GM19455 (cell line): ENCODE results near the gene UBB.
A peak's percentile ranks its signal among the peaks of the same experiment; 100 is the strongest.
"Not testable (repeated sequence)": the region's sequence is repeated elsewhere in the genome, so short reads cannot be mapped to it uniquely, and the experiment has no call there.

Experiments
- ATAC-seq: cut with Tn5 transposase; IDR thresholded peaks from one replicate; pipeline ENCODE4 v1.9.1; 2021; ENCODE audit not compliant: unreplicated experiment

The UBB gene

GRCh38 chr17:16374146-16374938 is 6.5 kb upstream of the UBB start:
- ATAC-seq, result no peak

GRCh38 chr17:16377941-16378341 is 3.0 kb upstream of the UBB start:
- ATAC-seq, result no peak

GRCh38 chr17:16378636-16379282 is 2.1 kb upstream of the UBB start:
- ATAC-seq, result no peak

- ATAC-seq, result no peak
Observed at GRCh38 chr17:16379654-16380053, 1.2 kb upstream of the UBB start.

- no peak for ATAC-seq
Observed at GRCh38 chr17:16381496-16381820, 567 bp downstream of the UBB start.

GRCh38 chr17:16383216-16383615 is 2.3 kb downstream of the UBB start:
- ATAC-seq, result no peak

- ATAC-seq, result no peak
Observed at GRCh38 chr17:16383772-16384287, 2.9 kb downstream of the UBB start.

- no peak for ATAC-seq
Observed at GRCh38 chr17:16384557-16384956, 3.7 kb downstream of the UBB start.

GRCh38 chr17:16386126-16386507 is 5.2 kb downstream of the UBB start:
- ATAC-seq, result not testable (repeated sequence)

GRCh38 chr17:16391451-16391850 is 10.6 kb downstream of the UBB start:
- no peak for ATAC-seq

- not testable (repeated sequence) for ATAC-seq
Observed at GRCh38 chr17:16392491-16392890, 11.6 kb downstream of the UBB start.

GRCh38 chr17:16395887-16396286 is 15.0 kb downstream of the UBB start:
- ATAC-seq, result not testable (repeated sequence)

- not testable (repeated sequence) for ATAC-seq
Observed at GRCh38 chr17:16396693-16397092, 15.8 kb downstream of the UBB start.

GRCh38 chr17:16398270-16399267 is 17.7 kb downstream of the UBB start:
- peak; percentile 63 for ATAC-seq

GRCh38 chr17:16403847-16404246 is 23.0 kb downstream of the UBB start:
- ATAC-seq, result not testable (repeated sequence)

GRCh38 chr17:16406742-16407674 is 26.1 kb downstream of the UBB start:
- ATAC-seq, result no peak

GRCh38 chr17:16407911-16408588 is 27.2 kb downstream of the UBB start:
- peak; percentile 87 for ATAC-seq

GRCh38 chr17:16415031-16415924 is 34.4 kb downstream of the UBB start, which contains the start of gene TRPV2:
Gene TRPV2 (plus strand): TSS chr17:16415571. CDS start chr17:16417669, 2,098 bp downstream.
- peak; percentile 43 for ATAC-seq
